Loucy (cell line): ENCODE data around the gene TNS3.

ENCODE experiments used
- H2AFZ ChIP-seq: fragments of 200-600 bp; sonication (generic); 2 replicates; pipeline ENCODE4 v1.6.0; 2016; ENCODE audit warnings: antibody characterized with exemption, mild to moderate bottlenecking, low read length, moderate library complexity
- H3F3A ChIP-seq: fragments of 200-600 bp; 2 replicates; pipeline ENCODE4 v1.6.0; 2016; ENCODE audit warnings: antibody characterized with exemption, low read depth, mild to moderate bottlenecking
- H3K27me3 ChIP-seq: fragments of 200-600 bp; sonication (generic); 2 replicates; pipeline ENCODE4 v1.6.1; 2014; ENCODE audit warnings: low read length, mild to moderate bottlenecking; ENCODE audit not compliant: insufficient read depth, poor library complexity, severe bottlenecking
- H3K36me3 ChIP-seq: fragments of 200-600 bp; sonication (generic); 2 replicates; pipeline ENCODE4 v1.6.1; 2016; ENCODE audit warnings: low read length; ENCODE audit not compliant: insufficient read depth
- H3K4me1 ChIP-seq: fragments of 200-600 bp; sonication (generic); 2 replicates; pipeline ENCODE4 v1.5.1; 2014; ENCODE audit warnings: low read length, mild to moderate bottlenecking; ENCODE audit not compliant: insufficient read depth, poor library complexity, severe bottlenecking
- H3K4me2 ChIP-seq: fragments of 200-600 bp; sonication (generic); 2 replicates; pipeline ENCODE4 v1.6.0; 2014; ENCODE audit warnings: antibody characterized with exemption, low read length, low read depth, mild to moderate bottlenecking; ENCODE audit not compliant: poor library complexity, severe bottlenecking
- H3K4me3 ChIP-seq: fragments of 200-600 bp; sonication (generic); 2 replicates; pipeline ENCODE4 v1.5.1; 2014; ENCODE audit warnings: low read length, mild to moderate bottlenecking, mixed read lengths; ENCODE audit not compliant: poor library complexity, severe bottlenecking
- H3K79me2 ChIP-seq: fragments of 200-600 bp; sonication (generic); 2 replicates; pipeline ENCODE4 v1.6.1; 2014; ENCODE audit warnings: low read length; ENCODE audit not compliant: insufficient read depth
- H3K9ac ChIP-seq: fragments of 200-600 bp; sonication (generic); 2 replicates; pipeline ENCODE4 v1.6.0; 2014; ENCODE audit warnings: mild to moderate bottlenecking, low read depth, low read length, moderate library complexity; ENCODE audit not compliant: poor library complexity, severe bottlenecking
- H3K9me2 ChIP-seq: fragments of 200-600 bp; sonication (generic); replicated peaks from 2 replicates; pipeline ENCODE4 v1.6.1; 2016; ENCODE audit warnings: low read depth, low read length, mixed read lengths
- H3K9me3 ChIP-seq: fragments of 200-600 bp; sonication (generic); 2 replicates; pipeline ENCODE4 v1.6.1; 2014; ENCODE audit warnings: mild to moderate bottlenecking, antibody characterized with exemption, low read length, low read depth; ENCODE audit not compliant: insufficient read depth
- H4K20me1 ChIP-seq: fragments of 200-600 bp; sonication (generic); 2 replicates; pipeline ENCODE4 v1.6.0; 2014; ENCODE audit warnings: antibody characterized with exemption, low read length, mild to moderate bottlenecking; ENCODE audit not compliant: insufficient read depth, poor library complexity, severe bottlenecking
- CTCF ChIP-seq: fragments of 200-600 bp; sonication (generic); conservative IDR thresholded peaks from 2 replicates; pipeline ENCODE4 v1.5.1; 2014; ENCODE audit warnings: mild to moderate bottlenecking, antibody characterized with exemption, low read length
- EZH2phosphoT487 ChIP-seq: fragments of 200-600 bp; IDR thresholded peaks from 2 replicates; pipeline ENCODE4 v1.6.1; 2018; ENCODE audit warnings: antibody characterized with exemption, mild to moderate bottlenecking, moderate library complexity, borderline replicate concordance

TNS3 gene

GRCh38 chr7:47310020-47310419 lies 271.9 kb downstream of the TNS3 start:
- Histone ChIP-seq H3K36me3 (no peaks in the 10 kb centered on the region), H2AFZ (no peak overlapping the region), H4K20me1 (no peaks in the 10 kb centered on the region), H3K27me3 (no peaks in the 10 kb centered on the region), H3F3A (no peaks in the 10 kb centered on the region), H3K79me2 (no peaks in the 10 kb centered on the region), H3K9me2 (no peaks in the 10 kb centered on the region), H3K4me2 (no peak overlapping the region), H3K4me1 (no peaks in the 10 kb centered on the region), H3K9ac (no peak overlapping the region), H3K9me3 (peaks cover 3% of the 10 kb centered on the region; the same call in 1 of the 2 replicates), H3K4me3 (no peak overlapping the region)
- TF ChIP-seq CTCF (no peak), EZH2phosphoT487 (no peak)

DNA sequence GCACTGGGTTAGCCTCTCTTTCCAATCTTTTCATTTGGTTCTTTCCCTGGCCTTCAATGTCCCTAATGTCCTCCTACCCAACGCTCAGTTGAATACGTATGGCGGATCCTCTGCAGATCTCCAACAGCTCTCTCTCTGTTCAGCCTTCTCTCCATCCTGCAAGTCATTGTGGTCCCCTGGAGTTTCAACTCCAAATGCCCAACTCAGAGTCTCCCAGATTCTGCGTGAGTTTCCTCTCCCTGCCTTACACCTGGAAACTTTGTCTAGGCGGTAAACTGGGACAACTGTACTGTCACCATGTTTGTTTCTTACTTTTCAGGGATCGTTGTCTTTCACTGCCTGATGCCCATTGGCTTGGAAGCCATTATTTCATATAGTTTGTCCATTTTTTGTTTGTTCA lies 273.1 kb downstream of the TNS3 start:
- H2AFZ ChIP-seq = no peak overlapping the region
- no peaks in the 10 kb centered on the region for H3K9me2 ChIP-seq
- H3K79me2 ChIP-seq = no peaks in the 10 kb centered on the region
- no peaks in the 10 kb centered on the region for H3K36me3 ChIP-seq
- no peak overlapping the region for H3K4me3 ChIP-seq
- H4K20me1 ChIP-seq = no peaks in the 10 kb centered on the region
- H3K27me3 ChIP-seq = no peaks in the 10 kb centered on the region
- TF ChIP-seq CTCF (no peak), EZH2phosphoT487 (no peak)
- peaks cover 3% of the 10 kb centered on the region; the same call in 1 of the 2 replicates for H3K9me3 ChIP-seq
- no peaks in the 10 kb centered on the region for H3F3A ChIP-seq
- no peak overlapping the region for H3K4me2 ChIP-seq
- H3K4me1 ChIP-seq = no peaks in the 10 kb centered on the region
- H3K9ac ChIP-seq = no peak overlapping the region

DNA sequence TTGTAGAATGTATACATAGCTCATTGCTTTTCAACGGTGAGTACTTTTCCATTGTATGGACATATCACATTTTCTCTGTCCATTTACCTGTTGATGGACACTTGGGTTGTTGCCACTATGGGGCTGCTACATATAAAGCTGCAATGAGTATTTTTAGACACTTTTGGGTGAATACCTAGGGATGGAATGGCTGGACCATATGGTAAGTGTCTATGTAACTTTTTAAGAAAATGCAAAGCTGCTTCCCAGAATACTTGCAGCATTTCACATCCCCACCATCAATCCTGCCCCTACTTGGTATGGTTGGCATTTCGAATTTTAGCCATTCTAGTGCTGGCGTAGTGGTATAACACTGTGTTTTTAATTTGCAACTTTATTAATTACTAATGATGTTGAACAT lies 274.6 kb downstream of the TNS3 start:
- Histone ChIP-seq H3K4me3 (no peak overlapping the region), H4K20me1 (no peaks in the 10 kb centered on the region), H3K36me3 (no peaks in the 10 kb centered on the region), H3K9ac (no peak overlapping the region), H3K79me2 (no peaks in the 10 kb centered on the region), H3K4me1 (no peaks in the 10 kb centered on the region), H3K9me2 (no peaks in the 10 kb centered on the region), H3F3A (no peaks in the 10 kb centered on the region), H3K27me3 (no peaks in the 10 kb centered on the region), H3K4me2 (no peak overlapping the region), H3K9me3 (peaks cover 3% of the 10 kb centered on the region; the same call in 1 of the 2 replicates), H2AFZ (no peak overlapping the region)
- no peak for TF ChIP-seq EZH2phosphoT487
- no peak for TF ChIP-seq CTCF
